CD4-positive, alpha-beta T cell treated with Interferon alpha-2 for 1 hour (primary cell): Measurements from ENCODE around the gene CFAP43.
A peak's percentile ranks its signal among the peaks of the same experiment; 100 is the strongest.
"Not testable (repeated sequence)": the region's sequence is repeated elsewhere in the genome, so short reads cannot be mapped to it uniquely, and the experiment has no call there.

ENCODE experiments used
- DNase-seq, 2 donors: peaks; one replicate each; pipeline ENCODE4 v3.0.0-alpha.2; 2020 to 2022

Gene CFAP43

DNA sequence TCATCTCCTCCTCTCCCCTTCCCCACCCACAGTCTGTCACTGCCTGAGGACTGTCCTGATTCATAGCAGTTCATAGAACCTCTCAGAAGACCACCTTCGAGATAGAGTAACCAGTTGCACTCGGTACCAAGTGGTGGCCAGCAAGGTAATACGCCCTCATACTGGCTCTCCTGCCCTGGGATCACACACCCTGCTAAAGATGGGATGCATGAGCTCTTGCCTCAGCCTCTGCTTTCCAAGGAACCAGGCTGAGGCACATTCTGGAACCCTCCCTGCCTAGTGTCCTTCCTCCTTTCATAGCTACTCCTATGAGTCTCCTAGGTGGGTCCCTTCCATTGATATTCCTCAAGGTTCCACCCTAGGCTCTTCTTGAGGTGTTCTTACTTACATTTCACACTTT is 15.5 kb downstream of the CFAP43 start:
- no peak for DNase-seq

DNA sequence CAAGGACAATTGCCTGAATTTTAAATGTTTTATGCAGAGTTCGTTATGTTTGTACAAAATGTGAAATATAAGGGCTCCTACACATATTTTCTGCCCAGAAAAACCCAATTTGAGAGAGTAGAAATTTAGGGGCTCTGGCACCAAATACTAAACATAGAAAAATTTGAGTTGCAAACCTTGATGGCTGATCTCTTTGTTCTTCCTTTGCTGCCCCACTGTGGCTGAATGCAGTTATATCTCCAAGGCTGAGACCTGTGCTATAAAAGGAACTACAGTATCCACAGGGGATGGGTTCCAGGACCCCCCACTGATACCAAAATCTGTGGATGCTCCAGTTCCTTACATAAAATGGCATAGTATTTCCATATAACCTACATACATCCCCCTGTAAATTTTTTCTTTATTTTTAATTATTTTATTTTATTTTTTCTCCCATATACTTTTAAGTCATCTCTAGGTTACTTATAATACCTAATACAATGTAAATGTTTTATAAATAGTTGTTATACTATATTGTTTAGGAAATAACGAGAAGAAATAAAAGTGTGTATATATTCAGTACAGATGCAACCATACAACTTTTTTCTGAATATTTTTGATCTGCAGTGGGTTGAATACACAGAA is 22.5 kb downstream of the CFAP43 start:
- DNase-seq, result peak; percentile 21 to 59

DNA sequence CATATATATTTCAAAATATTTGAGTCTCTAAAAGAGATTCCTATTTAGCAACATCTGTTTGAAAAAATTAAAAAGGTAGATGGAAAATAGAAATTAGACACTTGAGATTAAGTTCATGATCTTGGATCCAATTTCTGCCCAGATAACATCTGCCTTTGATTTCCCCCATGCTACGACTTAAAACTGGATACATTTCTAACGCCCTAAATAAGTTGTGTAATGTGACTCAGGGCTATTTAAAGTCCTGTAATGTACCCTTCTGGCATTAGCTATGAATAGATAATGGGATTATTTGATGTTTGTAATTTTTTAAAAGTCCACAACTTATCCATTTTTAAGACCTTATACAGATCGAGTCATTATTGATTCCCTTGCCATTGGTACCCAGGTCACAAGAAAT is 23.4 kb downstream of the CFAP43 start:
- DNase-seq, result no peak

DNA sequence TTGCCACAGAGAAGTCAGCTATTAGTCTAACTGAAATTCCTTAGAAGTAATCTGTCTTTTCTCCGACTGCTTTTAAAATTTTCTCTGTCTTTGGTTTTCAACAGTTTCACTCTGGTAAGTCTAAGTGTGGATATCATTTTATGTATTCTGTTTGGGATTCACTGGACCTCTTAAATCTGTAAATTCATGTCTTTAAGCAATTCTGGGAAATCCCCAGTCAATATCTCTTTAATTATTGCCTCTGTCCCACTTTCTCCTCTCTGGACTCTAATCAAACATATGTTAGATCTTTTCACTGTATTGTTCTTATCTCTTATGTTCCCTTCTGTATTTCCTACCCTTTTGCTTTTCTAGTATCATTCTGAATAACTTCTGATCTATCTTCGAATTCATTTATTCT is 29.9 kb downstream of the CFAP43 start:
- no peak for DNase-seq

DNA sequence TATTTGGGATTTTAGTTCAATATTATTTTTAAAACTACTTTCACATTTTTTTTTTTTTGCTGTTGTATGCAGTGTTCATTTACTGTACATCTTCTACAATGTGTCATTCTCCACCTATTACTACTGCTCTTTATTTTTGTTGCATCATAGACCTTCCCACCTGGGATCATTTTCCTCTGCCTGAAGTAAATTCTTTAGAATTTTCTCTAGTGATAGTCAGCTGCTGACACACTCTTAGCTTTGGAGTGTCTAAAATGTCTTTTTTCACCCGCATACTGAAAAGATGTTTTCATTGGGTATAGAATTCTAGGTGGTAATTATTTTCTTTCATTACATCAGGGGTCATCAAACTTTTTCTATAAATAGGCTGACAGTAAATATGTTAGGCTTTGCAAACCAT is 30.5 kb downstream of the CFAP43 start:
- no peak for DNase-seq

DNA sequence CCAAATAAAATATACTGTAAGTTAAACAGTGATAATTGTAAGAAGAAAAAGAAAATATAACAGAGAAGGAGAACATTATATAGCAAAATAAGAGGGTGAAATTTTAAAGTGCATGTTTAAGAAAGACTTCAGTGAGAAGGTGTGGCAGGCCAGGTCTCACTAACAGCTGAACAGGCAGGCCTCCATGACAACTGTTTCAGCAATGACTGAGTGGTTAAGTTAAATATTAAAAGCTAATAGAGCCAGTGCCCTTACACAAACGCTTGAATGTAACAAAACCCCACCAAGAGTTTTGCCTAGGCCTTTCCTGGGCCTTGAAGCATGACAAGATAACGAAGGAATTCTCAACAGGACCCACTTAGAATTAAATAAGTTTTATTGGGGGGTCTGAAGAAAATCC is 32.6 kb downstream of the CFAP43 start:
- no peak for DNase-seq

DNA sequence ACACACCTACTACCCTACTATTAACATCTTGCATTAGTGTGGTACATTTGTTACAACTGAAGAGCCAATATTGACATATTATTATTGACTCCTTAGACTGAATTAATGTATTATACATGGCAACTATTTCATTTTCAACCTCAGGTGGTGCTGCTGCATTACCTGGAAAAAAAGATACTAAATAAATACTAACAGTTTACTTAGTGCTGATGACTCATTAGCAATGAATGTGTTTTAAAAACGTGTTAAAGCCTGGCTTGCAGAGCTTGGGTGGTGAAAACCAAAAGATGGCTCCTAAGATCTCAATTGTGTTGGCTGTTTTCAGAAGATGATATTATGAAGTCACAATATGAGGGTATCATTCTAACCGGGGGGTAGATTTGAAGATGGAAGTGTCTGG is 34.8 kb downstream of the CFAP43 start:
- no peak for DNase-seq

DNA sequence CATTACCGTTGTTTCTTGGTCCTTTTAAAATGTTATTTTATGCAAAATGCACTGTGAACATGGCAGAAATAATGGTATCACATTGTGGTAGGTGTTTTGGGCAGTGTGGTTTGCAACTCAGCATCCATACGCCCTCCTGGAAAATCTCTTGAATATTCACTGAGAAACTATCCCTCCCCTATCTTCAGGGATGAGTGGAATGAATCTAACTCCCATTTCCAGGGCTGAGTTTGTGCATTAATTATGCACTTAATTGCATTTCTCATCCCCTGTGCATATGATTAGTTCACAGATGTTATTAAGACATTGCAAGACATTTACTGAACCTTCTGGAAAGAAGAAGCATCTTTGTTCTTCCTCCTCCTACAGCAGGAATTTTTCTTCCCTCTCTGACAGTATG is 36.5 kb downstream of the CFAP43 start:
- DNase-seq, result no peak

DNA sequence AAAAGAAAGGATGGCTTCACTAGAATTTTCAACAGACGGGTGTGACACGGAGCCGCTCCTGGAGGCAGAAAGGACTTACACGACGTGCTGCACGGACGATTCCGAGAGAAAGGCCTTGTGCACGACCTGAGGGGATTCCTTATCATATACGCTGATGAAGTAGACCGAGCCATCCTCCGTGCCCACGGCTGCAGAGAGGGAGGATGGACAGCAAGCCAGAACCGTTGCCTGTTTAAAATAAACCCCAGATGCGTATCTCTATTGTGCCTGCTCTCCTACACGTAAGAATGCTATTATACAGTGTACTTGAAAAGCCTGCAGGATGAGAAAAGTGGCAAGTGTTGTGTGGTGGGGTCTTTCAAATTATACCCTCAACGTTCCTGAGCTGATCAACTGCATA is 38.4 kb downstream of the CFAP43 start:
- no peak for DNase-seq

DNA sequence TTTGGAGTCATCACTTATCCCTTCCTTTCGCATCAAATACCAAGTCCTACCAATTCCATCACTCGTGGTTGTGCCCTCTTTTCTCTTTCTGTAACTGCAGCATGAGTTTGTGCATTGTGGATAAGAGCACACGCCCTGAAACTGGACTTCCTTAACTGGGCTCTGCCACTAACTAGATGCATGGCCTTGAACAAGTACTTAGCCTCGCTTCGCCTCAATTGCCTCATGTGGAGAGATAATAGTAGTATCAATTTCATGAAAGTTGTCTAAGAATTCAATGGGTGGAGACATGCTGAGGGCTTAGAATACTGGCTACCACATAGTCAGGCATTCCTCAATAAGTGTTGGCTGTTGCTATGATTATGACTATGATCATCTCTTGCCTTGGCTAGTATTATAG is 41.5 kb downstream of the CFAP43 start:
- DNase-seq, result no peak

DNA sequence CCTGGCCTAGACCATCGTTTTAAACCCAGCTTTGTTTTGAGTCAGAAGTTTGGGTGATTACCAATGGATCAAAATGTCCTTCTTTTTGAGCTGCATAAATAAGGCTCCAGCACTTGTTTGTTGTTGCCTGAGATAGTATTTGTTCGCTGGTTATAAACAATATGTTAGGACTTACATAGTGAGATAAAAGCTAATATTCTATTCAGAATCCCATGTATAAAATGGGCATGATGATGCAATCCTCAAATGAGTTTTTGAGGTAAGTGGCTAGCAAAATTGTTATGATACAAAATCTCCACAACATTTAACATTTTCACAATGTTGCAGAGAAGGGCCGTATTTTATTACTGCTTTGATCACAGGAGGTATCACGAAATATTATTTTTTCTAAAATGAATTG is 48.5 kb downstream of the CFAP43 start:
- DNase-seq, result no peak

DNA sequence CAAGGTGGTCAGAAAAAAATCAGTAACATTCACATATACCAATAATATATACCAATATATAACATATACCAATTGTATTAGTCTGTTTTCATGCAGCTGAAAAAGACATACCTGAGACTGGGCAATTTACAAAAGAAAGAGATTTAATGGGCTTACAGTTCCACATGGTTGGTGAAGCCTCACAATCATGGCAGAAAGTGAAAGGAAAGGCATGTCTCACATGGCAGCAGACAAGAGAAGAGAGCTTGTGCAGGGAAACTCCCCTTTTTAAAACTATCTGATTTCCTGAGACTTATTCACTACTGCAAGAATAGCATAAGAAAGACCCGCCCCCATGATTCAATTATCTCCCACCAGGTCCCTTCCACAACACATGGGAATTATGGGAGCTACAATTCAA is 58.0 kb downstream of the CFAP43 start:
- DNase-seq, result not testable (repeated sequence)

DNA sequence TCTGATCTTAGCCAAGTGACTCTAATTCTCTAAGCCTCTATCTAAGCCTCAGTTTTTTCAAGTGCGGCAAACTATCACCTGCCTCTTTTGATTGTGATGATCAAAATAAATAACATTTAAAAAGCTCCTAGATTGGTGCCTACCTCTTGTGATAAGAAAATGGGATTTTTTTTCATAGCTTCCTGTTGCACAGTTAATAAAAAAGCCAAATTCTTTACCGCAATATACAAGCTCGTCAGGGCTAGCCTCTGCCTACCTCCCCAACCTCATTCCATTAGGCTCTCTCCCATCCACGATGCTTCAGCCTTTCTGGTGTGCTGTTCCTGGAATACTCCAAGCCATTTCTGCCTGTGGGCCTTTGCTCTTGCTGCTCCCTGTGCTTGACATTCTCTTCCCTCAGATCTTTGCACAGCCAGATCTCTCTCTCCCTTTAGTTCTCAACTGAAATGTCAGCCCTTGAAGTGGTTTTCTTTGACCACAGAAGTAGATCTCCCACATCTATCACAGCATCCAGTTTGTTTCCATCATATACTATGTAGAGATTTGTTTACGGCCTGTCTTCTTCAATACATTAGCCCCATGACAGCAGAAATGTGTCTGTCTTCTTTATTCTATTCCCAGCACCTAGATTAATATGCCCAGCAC is 61.4 kb downstream of the CFAP43 start:
- peak in 1 of 2 donors; percentile 46 for DNase-seq

DNA sequence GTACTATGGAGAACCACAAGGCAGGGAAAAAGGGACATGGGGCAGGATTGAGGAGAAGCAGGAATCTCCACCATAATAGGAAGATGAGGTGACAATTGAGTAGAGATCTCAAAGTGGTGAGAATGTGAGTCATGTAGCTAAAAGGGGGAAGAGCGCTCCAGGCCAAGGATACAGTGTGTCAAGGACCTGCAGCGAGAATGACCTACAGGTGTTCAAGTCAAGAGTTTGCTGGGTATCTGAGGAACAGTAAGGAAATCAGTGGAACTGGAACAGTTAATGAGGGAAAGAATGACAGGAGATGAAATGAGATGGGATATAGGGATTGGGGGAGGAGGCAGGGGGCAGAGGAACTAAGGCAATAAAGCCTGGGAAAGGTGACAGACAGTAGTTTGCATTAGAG is 76.6 kb downstream of the CFAP43 start:
- no peak for DNase-seq

DNA sequence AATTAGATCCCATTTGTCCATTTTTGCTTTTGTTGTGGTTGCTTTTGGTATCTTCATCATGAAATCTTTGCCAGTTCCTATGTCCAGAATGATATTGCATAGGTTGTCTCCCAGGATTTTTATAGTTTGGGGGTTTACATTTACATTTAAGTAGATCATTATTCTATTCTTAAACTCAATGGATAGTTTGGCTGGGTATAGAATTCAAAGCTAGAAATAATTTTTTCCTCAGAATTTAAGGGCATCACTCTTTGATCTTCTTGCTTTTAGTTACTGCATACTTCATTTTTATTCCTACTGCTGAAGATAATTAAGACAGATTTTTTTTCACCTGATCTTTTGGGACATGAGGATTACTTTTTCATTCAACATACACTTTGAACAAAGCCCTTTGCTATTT is 80.4 kb downstream of the CFAP43 start:
- no peak for DNase-seq

DNA sequence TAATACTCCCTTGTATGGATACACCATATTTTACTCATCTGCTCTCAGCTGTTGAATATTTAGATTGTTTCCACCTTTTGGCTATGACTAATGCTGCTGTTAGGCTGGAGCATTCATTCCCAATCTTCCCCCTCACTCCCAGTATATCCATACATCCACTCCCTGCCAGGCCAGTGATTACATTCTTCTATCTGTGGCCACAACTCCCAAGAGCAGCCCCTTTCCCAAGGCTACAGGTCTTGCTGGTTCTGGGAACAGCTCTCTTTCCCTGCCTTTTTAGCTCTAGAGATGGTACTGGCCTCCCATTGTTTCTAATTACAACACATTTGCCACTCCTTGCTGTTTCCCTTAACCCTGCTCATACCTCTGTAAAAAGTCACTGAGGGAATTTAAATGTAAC is 82.0 kb downstream of the CFAP43 start:
- DNase-seq, result no peak

DNA sequence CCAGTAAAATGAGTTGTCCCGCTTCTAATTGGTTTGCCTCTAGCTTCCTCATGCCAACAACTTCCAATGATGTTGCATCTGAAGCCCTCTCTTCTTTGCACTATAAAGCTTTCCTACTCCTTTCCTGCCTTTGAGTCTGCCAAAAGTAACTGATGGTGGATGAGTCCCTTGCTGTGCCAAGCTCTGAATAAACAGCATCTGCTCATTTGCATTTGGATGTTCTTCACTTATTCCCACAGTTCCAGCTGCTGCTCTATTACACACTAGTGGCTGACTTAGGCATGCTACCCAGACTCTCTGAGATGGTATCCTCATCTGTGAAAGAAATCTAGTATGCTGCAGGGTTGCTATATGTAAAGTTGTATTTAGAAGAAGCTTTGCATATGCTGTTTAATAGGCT is 85.3 kb downstream of the CFAP43 start:
- DNase-seq, result no peak

DNA sequence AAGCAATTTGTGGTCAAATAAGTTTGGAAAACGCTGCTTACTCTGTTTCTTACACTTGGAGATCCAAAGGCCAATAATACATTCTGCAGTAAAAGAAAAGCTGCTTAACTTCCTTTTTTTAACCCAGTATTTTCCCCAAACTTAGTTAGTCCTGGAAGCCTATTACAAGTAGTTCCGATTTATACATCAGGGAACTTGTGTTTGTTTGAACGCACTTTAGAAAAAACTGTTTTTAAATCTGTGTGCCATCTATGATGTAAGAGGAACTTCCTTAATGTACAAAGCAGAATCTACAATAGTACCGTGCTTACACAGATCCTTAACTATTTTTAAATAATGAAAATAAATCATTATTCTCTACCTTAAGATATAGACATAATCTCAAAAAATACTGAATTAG is 87.2 kb downstream of the CFAP43 start:
- DNase-seq, result no peak

DNA sequence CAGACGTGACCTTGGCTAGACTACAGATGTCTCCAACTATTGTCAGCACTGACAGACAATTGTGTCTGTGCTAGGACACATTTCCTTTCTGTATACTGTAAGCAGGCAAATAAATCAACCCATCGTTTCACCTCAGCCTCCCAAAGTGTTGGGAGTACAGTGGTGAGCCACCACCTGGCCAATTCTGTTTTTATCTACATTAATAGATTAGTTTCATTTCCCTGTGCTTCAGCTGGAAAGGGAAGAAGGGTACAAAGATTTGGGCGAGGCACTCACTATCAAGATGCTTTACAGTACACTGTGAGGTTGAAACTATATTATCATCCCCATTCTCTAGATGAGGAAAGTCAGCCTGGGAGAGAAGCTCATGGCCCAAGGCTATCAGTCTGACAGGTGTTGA is 88.3 kb downstream of the CFAP43 start:
- DNase-seq, result no peak

DNA sequence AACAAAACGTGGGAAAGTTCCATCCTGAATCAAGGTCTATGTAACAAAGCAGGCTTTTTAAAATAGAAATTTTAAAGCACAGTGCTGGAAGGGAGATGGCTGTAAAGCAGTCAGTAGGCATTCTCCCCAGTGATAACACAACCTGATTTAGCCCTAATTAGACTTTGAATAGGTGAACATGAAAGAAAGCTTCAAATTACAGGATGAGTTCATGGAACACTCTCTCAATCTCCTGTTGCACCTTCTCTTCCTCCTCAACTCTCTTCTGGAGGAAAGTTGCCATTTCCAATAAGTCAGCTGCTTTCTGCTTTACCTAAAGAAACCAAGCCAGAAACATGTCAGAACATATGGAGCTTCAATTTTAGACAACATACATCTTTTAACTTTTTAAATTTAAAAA is 90.1 kb downstream of the CFAP43 start:
- no peak for DNase-seq

DNA sequence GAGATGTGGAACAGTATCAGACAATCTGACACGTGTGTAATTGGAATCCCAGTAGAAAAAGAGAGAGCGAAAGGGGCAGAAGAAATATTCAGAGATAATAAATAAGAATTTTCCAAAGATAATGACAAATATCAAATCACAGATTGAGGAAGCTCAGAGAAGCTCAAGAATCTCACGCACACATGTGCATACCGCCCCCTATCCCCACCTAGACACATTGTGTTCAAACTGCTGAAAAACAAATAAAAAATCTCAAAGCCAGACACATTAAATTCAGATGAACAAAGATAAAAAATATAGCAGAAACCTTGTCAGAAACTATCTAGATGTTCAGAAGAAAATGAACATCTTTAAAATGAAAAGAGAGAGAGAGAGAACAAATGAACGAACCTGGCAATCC is 92.9 kb downstream of the CFAP43 start:
- DNase-seq, result no peak

DNA sequence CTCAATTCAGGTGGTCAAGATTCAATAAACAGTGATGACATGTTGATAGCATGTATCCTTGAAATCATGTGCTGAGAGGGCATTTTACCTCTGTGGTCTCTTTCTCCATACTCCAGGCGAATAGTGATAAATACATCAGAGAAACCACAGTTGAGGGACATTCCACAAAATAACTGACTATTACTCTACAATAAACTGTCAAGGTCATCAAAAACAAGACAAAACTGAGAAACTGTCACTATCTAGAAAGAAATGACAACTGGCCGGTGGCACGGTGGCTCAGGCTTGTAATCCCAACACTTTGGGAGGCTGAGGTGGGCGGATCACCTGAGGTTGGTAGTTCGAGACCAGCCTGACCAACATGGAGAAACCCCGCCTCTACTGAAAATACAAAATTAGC is 94.0 kb downstream of the CFAP43 start:
- no peak for DNase-seq

DNA sequence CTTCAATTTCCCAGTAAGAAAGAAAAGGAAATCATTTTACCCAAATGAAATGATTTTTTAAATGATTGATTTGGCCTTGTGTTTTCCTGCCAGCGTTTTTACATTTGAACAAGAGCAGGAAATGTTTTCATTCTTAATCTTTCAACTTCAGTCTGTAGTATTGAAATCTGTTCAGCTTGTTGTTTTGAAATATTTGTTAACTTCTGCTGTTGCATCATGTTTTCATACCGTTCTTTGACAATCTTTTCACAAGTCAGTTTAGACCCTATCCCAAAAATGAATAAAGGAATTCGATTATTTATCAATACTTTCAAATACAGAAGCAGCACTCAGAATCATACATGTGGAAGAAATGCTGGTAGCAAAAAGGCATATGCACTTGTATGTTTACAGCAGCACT is 102.1 kb downstream of the CFAP43 start:
- DNase-seq, result no peak

DNA sequence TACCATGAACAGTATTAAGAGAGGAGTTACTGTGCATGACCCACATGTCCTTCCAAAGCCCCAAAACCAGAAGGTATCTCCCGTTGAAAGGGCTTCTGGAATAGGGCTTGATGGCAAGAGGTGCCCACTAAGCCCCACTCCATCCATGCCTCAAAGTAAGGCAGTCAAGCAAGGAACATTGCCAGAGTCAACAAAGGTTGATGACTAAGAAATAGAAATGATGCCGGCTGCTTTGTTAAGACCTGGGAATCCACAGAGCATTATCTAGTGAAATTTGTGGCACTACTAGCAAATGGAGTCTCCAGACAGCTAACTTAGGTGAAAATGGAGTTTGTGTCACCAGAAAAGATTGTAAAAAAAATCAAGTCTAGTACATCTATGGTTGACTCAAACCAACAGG is 104.0 kb downstream of the CFAP43 start:
- no peak for DNase-seq

DNA sequence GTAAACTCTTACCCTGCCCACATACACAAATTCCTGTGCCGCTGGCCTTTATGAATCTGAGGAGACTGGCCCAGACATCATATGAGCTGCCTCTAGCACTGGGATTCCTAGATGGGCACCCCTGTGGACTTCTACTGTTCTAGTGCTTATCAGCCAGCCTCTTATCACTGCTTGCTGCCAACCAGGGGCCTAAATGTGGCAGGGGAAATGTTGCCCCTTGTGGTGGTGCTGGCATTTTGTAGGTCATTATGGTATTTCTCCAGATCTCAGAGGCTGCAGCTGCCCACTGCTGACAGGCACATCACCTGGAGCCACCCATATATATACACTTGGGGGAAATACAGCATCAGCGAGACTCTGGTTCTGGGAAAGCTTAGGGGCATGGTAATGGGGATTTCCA is 104.8 kb downstream of the CFAP43 start:
- peak; percentile 12 to 17 for DNase-seq
